ENCODE measurements around the gene AKT2.
"Not testable (repeated sequence)": the region's sequence is repeated elsewhere in the genome, so short reads cannot be mapped to it uniquely, and the experiment has no call there.

The AKT2 gene

GRCh38 chr19:40284501-40285352 is at the start of gene AKT2:
AKT2 (minus strand) TSS chr19:40285345; CDS start chr19:40265267, 20,078 bp downstream.
- DNase-seq: peak; percentile 77

GRCh38 chr19:40333083-40333482 is 47.9 kb upstream of the AKT2 start:
- DNase-seq: not testable (repeated sequence)

- DNase-seq: no peak
Measured at GRCh38 chr19:40332669-40333068, 47.5 kb upstream of the AKT2 start.

GRCh38 chr19:40331052-40331451 is 45.9 kb upstream of the AKT2 start:
- DNase-seq: no peak

GRCh38 chr19:40326201-40326600 is 41.1 kb upstream of the AKT2 start:
- no peak for DNase-seq

GRCh38 chr19:40323705-40324104 is 38.6 kb upstream of the AKT2 start:
- no peak for DNase-seq

GRCh38 chr19:40322951-40323615 is 37.9 kb upstream of the AKT2 start:
- DNase-seq: no peak

GRCh38 chr19:40322271-40322610 is 37.1 kb upstream of the AKT2 start:
- DNase-seq: no peak

GRCh38 chr19:40321566-40322270 is 36.6 kb upstream of the AKT2 start:
- no peak for DNase-seq

- no peak for DNase-seq
Measured at GRCh38 chr19:40321076-40321475, 35.9 kb upstream of the AKT2 start.

- DNase-seq: no peak
Measured at GRCh38 chr19:40320558-40320935, 35.4 kb upstream of the AKT2 start.

- DNase-seq: no peak
Measured at GRCh38 chr19:40317338-40317737, 32.2 kb upstream of the AKT2 start.

GRCh38 chr19:40315812-40316470 is 30.8 kb upstream of the AKT2 start:
- no peak for DNase-seq

- DNase-seq: no peak
Measured at GRCh38 chr19:40314656-40315055, 29.5 kb upstream of the AKT2 start.

- no peak for DNase-seq
Measured at GRCh38 chr19:40313229-40313983, 28.3 kb upstream of the AKT2 start.

- DNase-seq: no peak
Measured at GRCh38 chr19:40312533-40312932, 27.4 kb upstream of the AKT2 start.

GRCh38 chr19:40309666-40310065 is 24.5 kb upstream of the AKT2 start:
- no peak for DNase-seq

- DNase-seq: peak; percentile 83
Measured at GRCh38 chr19:40305403-40305802, 20.3 kb upstream of the AKT2 start.

GRCh38 chr19:40304306-40304705 is 19.2 kb upstream of the AKT2 start:
- DNase-seq: no peak

GRCh38 chr19:40303765-40304164 is 18.6 kb upstream of the AKT2 start:
- DNase-seq: no peak

GRCh38 chr19:40302224-40303011 is 17.3 kb upstream of the AKT2 start:
- DNase-seq: no peak

GRCh38 chr19:40300668-40301067 is 15.5 kb upstream of the AKT2 start:
- DNase-seq: no peak

All from NCI-H1105 (cell line).